GM21723 (cell line): Measurements from ENCODE around the gene CAPZB.

Experiments
- ATAC-seq: cut with Tn5 transposase; IDR thresholded peaks from one replicate; pipeline ENCODE4 v1.9.1; 2021; ENCODE audit warnings: mild to moderate bottlenecking, moderate library complexity; ENCODE audit not compliant: unreplicated experiment

CAPZB gene

GRCh38 chr1:19353596-19353995 lies 131.7 kb downstream of the CAPZB start:
- ATAC-seq, result no peak

GRCh38 chr1:19352839-19353238 lies 132.5 kb downstream of the CAPZB start:
- ATAC-seq, result no peak

GRCh38 chr1:19351873-19352272 lies 133.5 kb downstream of the CAPZB start:
- no peak for ATAC-seq

- no peak for ATAC-seq
Observed at GRCh38 chr1:19350566-19350965, 134.8 kb downstream of the CAPZB start.

GRCh38 chr1:19349999-19350398 lies 135.3 kb downstream of the CAPZB start:
- no peak for ATAC-seq

GRCh38 chr1:19348441-19349198 lies 136.7 kb downstream of the CAPZB start:
- no peak for ATAC-seq

GRCh38 chr1:19347533-19348172 lies 137.7 kb downstream of the CAPZB start:
- ATAC-seq, result no peak

GRCh38 chr1:19346026-19346425 lies 139.3 kb downstream of the CAPZB start:
- ATAC-seq, result no peak

- ATAC-seq, result no peak
Observed at GRCh38 chr1:19345391-19345790, 139.9 kb downstream of the CAPZB start.

- ATAC-seq, result no peak
Observed at GRCh38 chr1:19344831-19345230, 140.5 kb downstream of the CAPZB start.

GRCh38 chr1:19344372-19344810 lies 140.9 kb downstream of the CAPZB start:
- no peak for ATAC-seq

GRCh38 chr1:19343617-19344350 lies 141.6 kb downstream of the CAPZB start:
- ATAC-seq, result no peak

GRCh38 chr1:19342894-19343616 lies 142.3 kb downstream of the CAPZB start:
- ATAC-seq, result no peak

GRCh38 chr1:19342062-19342750 lies 143.1 kb downstream of the CAPZB start:
- ATAC-seq, result no peak

- ATAC-seq, result no peak
Observed at GRCh38 chr1:19341201-19342061, 143.9 kb downstream of the CAPZB start.

GRCh38 chr1:19340387-19340937 lies 144.9 kb downstream of the CAPZB start:
- ATAC-seq, result no peak

GRCh38 chr1:19339214-19339861 lies 146.0 kb downstream of the CAPZB start:
- no peak for ATAC-seq

GRCh38 chr1:19338323-19338762 lies 147.0 kb downstream of the CAPZB start:
- no peak for ATAC-seq

- ATAC-seq, result no peak
Observed at GRCh38 chr1:19337289-19337688, 148.1 kb downstream of the CAPZB start.
